HG03108 (cell line): ENCODE data around the gene VCL.
A peak's percentile ranks its signal among the peaks of the same experiment; 100 is the strongest.
"Not testable (repeated sequence)": the region's sequence is repeated elsewhere in the genome, so short reads cannot be mapped to it uniquely, and the experiment has no call there.

Experiments
- ATAC-seq: cut with Tn5 transposase; IDR thresholded peaks from one replicate; pipeline ENCODE4 v1.9.1; 2021; ENCODE audit warnings: moderate library complexity; ENCODE audit not compliant: unreplicated experiment

Gene VCL

GRCh38 chr10:74000892-74001669 is 3.2 kb downstream of the VCL start:
- no peak for ATAC-seq

- no peak for ATAC-seq
These were observed 8.4 kb downstream of the VCL start for GRCh38 chr10:74006269-74006668.

- peak; percentile 61 for ATAC-seq
These were observed 10.4 kb downstream of the VCL start for GRCh38 chr10:74008212-74008731.

- no peak for ATAC-seq
These were observed 13.1 kb downstream of the VCL start for GRCh38 chr10:74011017-74011416.

GRCh38 chr10:74011770-74012169 is 13.9 kb downstream of the VCL start:
- ATAC-seq, result no peak

GRCh38 chr10:74012480-74012879 is 14.6 kb downstream of the VCL start:
- ATAC-seq, result no peak

- no peak for ATAC-seq
These were observed 15.1 kb downstream of the VCL start for GRCh38 chr10:74013004-74013403.

GRCh38 chr10:74014574-74014973 is 16.7 kb downstream of the VCL start:
- not testable (repeated sequence) for ATAC-seq

GRCh38 chr10:74018241-74018640 is 20.3 kb downstream of the VCL start:
- ATAC-seq, result no peak

GRCh38 chr10:74021248-74022055 is 23.5 kb downstream of the VCL start:
- no peak for ATAC-seq

- no peak for ATAC-seq
These were observed 25.2 kb downstream of the VCL start for GRCh38 chr10:74022926-74023629.

GRCh38 chr10:74024600-74024999 is 26.7 kb downstream of the VCL start:
- no peak for ATAC-seq

- no peak for ATAC-seq
These were observed 27.6 kb downstream of the VCL start for GRCh38 chr10:74025380-74025978.

- ATAC-seq, result no peak
These were observed 28.6 kb downstream of the VCL start for GRCh38 chr10:74026428-74027015.

GRCh38 chr10:74027702-74028101 is 29.8 kb downstream of the VCL start:
- ATAC-seq, result no peak

- ATAC-seq, result no peak
These were observed 32.0 kb downstream of the VCL start for GRCh38 chr10:74029943-74030342.

GRCh38 chr10:74032208-74032607 is 34.3 kb downstream of the VCL start:
- not testable (repeated sequence) for ATAC-seq

- no peak for ATAC-seq
These were observed 35.2 kb downstream of the VCL start for GRCh38 chr10:74032900-74033655.

GRCh38 chr10:74033702-74034101 is 35.8 kb downstream of the VCL start:
- ATAC-seq, result no peak

- no peak for ATAC-seq
These were observed 36.4 kb downstream of the VCL start for GRCh38 chr10:74034301-74034700.
